ENCODE data around the gene TBC1D28.
"Not testable (repeated sequence)": the region's sequence is repeated elsewhere in the genome, so short reads cannot be mapped to it uniquely, and the experiment has no call there.

The TBC1D28 gene

DNA sequence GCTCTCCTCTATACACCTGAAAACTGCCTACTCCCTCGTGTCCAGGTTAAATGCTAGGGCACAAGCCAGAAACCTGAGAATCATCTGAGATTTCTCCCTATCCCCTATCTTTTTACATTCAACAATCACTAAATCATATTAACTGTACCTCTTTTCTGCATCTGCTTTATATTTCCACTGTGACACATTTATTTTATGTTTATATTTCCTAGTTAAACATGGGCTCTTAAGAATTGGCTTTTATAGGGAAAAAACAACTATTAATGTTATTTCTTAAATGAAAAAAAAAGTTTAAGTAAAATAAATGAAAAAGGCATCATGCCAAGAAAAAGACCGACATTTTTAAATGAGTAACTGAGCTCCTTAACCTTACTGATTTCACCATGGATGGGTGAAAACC is 26.6 kb downstream of the TBC1D28 start:
- in situ Hi-C loops (cut with MboI; ENCODE audit: low sequenced_read_pairs) = not testable (repeated sequence)

DNA sequence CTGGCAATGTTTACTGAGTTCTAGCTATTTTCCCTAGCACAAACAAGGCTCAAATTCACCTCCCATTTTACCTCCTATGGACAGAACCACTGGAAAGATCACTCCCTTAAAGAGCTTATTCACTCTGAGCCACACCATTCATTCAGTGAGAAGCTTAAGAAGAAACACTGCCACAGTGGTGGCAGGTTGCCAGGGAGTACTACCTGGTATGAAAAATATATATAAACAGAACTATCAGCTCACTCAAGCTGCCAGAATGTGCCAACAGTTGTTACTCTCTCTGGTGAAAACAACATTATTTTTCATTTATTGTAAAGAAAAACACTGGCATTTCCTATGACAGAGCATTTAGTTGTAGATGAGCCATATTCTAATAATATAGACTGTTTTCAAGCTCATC is 31.2 kb downstream of the TBC1D28 start:
- in situ Hi-C loops (cut with MboI; ENCODE audit: low sequenced_read_pairs) = not testable (repeated sequence)

DNA sequence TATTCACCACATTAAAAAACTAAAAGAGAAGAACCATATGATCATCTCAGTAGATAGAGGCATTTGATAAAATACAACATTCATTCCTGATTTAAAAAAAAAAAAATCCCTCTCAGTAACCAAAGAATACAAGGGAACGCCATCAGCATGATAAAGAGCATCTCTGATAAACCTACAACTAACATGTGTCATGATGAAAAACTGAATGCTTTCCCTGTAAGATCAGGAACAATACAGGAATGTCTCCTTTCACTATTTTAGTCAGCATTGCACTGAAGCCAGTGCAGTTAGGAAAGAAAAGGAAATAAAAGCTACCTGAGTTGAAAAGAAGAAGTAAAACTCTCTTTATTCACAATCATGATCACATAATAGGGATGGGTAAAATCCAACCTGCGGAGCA is 51.1 kb downstream of the TBC1D28 start:
- in situ Hi-C loops (cut with MboI; ENCODE audit: low sequenced_read_pairs) = not testable (repeated sequence)
